Right cardiac atrium (tissue), 5 donors: Measurements from ENCODE around the gene POU2F1. TPM values are rescaled to one million over a fixed set of nuclear protein-coding genes. Genes with fewer than 3 reads are reported as not detected.

Experiments used
- ATAC-seq, 2 donors: fragments of 200-7000 bp; cut with Tn5 transposase; one replicate each; pipeline versions ENCODE4 v1.8.0 to v1.9.1; 2020; ENCODE audit warnings: moderate library complexity in 2 of 2, mild to moderate bottlenecking in 1 of 2
- DNase-seq, 3 donors: peaks; one replicate each; pipeline ENCODE4 v3.0.0-alpha.2; 2020
- H3K27ac ChIP-seq: one replicate; pipeline ENCODE4 v1.5.1; 2013; ENCODE audit warnings: mild to moderate bottlenecking, low read length, control low read depth, moderate library complexity
- H3K27me3 ChIP-seq: one replicate; pipeline ENCODE4 v1.6.1; 2013; ENCODE audit not compliant: control insufficient read depth, insufficient read depth
- H3K4me1 ChIP-seq: one replicate; pipeline ENCODE4 v1.6.1; 2013; ENCODE audit warnings: low read length; ENCODE audit not compliant: control insufficient read depth, insufficient read depth
- H3K4me3 ChIP-seq: one replicate; pipeline ENCODE4 v1.5.1; 2013; ENCODE audit warnings: low read length, control low read depth
- H3K9me3 ChIP-seq: one replicate; pipeline ENCODE4 v1.6.1; 2013; ENCODE audit warnings: low read length; ENCODE audit not compliant: control insufficient read depth
- WGBS: extraction: QIAGEN DNeasy Blood & Tissue Kit; methylation state at CpG from one replicate; pipeline ENCODE4 v1.1.7; 2013; 5-methylcytosine and 5-hydroxymethylcytosine counted together
- intact Hi-C, 4 donors: fragments of 100-400 bp; cut with DNase I; formaldehyde crosslinking; loops; one replicate each; pipeline versions ENCODE4 v1.11.0 to v1.14.0; 2022 to 2023
- polyA plus RNA-seq: library from polyadenylated mRNA; stranded (reverse); fragments of 200-250 nt; gene quantifications from one replicate; pipeline ENCODE4 v1.2.3, GENCODE V29; 2013
- total RNA-seq, 4 donors: library from RNA; stranded (reverse); fragmentation: NEBNext Ultra II Directional; extraction: Animal tissue kit (Norgen Biotek cat#: 25700); gene quantifications; one replicate each; pipeline ENCODE4 v1.2.1, GENCODE V29; 2021
- donor health status: healthy with polysubstance abuse.
- donor health status: DM: no; HTN: yes; CAD: no.
- donor health status: DM: no; HTN: no; CAD: no.
- donor health status: DM: no; HTN: yes; CAD: no; lungs with severe emphysema.
- donor health status: DM: yes; HTN: yes; CAD: no.

Gene POU2F1
- total and polyA plus RNA-seq, 5 donors: 3.2 to 12.5 (median 9.6) TPM

DNA sequence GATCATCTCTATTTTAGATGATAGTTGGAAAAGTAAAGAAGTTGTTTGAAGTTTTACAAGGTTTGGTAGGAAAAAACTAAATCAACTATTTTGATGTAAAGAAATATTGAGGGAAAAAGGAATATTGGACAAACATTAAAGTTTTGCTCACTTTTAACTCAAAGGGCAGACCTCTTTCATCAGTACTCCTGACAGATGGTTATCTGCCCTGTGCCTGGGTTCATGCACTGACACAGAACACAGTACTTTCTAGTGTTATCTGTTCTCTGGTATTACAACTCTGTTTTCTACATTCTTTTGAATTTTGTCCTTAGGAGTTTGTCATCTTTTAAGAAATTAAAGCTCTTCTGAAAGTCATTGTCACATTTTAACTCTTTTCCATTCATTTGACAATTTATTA lies 118.7 kb downstream of the POU2F1 start:
- no peak overlapping the region for H3K27ac ChIP-seq
- H3K9me3 ChIP-seq: no peaks in the 10 kb centered on the region
- peaks cover 2% of the 10 kb centered on the region for H3K4me1 ChIP-seq
- DNase-seq (no peak), ATAC-seq (no peak)
- intact Hi-C loops: no loop called here
- no peaks in the 10 kb centered on the region for H3K27me3 ChIP-seq
- H3K4me3 ChIP-seq: no peak overlapping the region

DNA sequence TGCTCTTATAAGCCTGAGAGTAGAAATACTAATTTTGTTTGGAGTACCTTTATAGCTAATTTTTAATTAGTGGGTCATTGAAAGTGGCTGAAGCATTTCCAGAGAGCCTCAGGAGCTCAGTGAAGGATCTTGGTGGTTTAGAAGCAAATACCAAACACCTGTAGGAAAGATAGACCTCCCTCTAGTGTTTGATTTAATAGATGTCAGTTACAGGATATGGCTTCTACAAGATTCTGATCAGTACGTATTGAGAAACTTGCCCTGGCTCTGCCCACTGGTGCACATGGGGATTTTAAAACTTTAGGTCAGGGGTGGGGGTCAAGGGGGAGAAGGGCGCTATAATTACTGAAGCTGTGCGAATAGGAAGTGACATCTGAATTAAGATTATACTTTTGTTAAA lies 122.2 kb downstream of the POU2F1 start:
- no peaks in the 10 kb centered on the region for H3K9me3 ChIP-seq
- DNase-seq (no peak), ATAC-seq (no peak)
- H3K4me1 ChIP-seq: peaks cover 4% of the 10 kb centered on the region
- H3K27me3 ChIP-seq: no peaks in the 10 kb centered on the region
- no peak overlapping the region for H3K27ac ChIP-seq
- intact Hi-C loops: no loop called here
- 89% methylated on average over 3 of the region's 3 CpGs for WGBS
- no peak overlapping the region for H3K4me3 ChIP-seq

DNA sequence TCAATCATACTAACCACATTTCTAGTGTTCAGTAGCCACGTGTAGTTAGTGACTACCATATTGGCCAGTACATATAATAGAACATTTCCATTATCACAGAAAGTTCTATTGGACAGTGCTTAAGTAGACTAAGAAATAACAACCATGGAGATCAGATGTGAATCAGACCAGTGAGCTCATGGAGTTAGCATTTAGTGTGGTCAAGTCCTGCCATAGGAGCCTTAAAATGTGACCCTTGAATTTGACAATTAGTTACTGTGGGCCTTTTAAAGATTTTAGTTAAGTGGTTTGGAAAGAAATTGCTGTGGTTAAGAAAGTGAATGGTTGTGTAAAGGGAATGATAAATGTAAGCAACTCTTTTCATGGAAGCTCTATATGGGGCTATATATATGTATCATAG lies 123.4 kb downstream of the POU2F1 start:
- no peaks in the 10 kb centered on the region for H3K9me3 ChIP-seq
- WGBS: 83% methylated on average over 1 of the region's 1 CpG
- ATAC-seq (no peak), DNase-seq (no peak)
- no peak overlapping the region for H3K27ac ChIP-seq
- peaks cover 4% of the 10 kb centered on the region for H3K4me1 ChIP-seq
- H3K27me3 ChIP-seq: no peaks in the 10 kb centered on the region
- intact Hi-C loops: no loop called here
- H3K4me3 ChIP-seq: no peak overlapping the region

DNA sequence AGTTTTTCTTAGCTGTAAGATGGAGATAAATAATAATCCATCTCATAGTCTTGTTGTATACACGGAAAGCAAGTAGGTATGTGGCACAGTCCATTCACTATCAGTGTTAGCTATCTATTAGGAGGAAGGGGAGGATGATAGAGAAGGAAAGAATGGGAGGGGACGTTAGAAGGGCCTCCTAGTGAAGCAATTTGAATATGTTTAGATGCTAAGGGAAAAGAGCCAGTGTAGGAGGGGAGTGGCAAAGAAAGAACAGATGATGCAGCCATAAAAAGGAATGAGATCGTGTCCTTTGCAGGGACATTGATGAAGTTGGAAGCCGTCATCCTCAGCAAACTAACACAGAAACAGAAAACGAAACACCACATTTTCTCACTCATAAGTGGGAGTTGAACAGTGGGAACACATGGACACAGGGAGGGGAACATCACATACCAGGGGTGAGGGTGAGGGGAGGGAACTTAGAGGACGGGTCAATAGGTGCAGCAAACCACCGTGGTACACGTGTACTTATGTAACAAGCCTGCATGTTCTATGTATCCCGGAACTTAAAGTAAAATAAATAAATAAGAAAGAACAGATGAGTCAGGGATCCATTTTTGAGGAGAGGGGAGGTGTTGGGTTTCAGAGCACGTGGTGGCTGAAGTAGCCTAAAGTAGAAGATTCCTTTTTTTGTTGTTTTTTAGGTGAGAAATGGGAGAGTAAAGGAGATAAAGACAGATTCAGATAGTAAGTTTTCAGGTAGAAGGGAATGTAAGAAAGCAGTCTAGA lies 124.1 kb downstream of the POU2F1 start:
- DNase-seq (no peak), ATAC-seq (no peak)
- Histone ChIP-seq H3K4me1 (peaks cover 4% of the 10 kb centered on the region), H3K27me3 (no peaks in the 10 kb centered on the region), H3K27ac (no peak overlapping the region), H3K9me3 (no peaks in the 10 kb centered on the region), H3K4me3 (no peak overlapping the region)
- 72% methylated on average over 10 of the region's 10 CpGs for WGBS
- intact Hi-C loops: no loop called here

DNA sequence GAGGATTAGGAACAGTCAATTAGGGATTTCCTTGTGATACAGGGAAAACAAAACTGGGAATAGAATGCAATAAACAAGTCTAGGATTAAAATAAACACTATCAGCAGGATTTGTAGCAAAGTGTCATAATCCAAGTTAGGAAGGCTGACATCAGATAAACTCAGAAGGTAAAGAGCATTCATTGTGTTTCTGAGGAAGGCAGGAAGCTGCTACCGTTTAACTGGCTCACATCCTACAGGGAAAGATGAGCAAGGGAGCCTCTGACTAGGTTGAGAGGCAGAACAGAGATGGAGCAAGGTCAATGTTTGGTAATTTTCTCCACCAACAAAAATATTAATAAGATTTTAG lies 124.7 kb downstream of the POU2F1 start:
- Histone ChIP-seq H3K4me1 (peaks cover 4% of the 10 kb centered on the region), H3K27me3 (no peaks in the 10 kb centered on the region), H3K9me3 (no peaks in the 10 kb centered on the region), H3K4me3 (no peak overlapping the region), H3K27ac (no peak overlapping the region)
- WGBS: 37% methylated on average over 1 of the region's 1 CpG
- intact Hi-C loops: no loop called here
- no peak for ATAC-seq
- no peak for DNase-seq

DNA sequence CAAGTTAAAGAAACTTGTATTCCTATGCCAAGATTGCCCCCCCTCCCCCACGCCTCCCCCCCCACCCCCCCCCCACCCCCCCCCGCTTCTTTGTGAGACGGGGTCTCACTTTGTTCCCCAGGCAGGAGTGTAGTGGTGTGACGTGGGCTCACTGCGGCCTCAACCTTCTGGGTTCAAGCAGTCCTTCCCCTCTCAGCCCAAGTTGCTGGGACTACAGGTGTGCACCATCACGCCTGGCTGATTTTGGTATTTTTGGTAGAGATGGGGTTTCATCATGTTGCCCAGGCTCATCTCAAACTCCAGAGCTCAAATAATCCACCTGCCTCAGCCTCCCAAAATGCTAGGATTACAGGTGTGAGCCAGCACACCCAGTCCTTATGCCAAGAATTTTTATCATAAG lies 136.6 kb downstream of the POU2F1 start:
- DNase-seq (no peak), ATAC-seq (no peak)
- Histone ChIP-seq H3K9me3 (no peaks in the 10 kb centered on the region), H3K4me1 (peaks cover 4% of the 10 kb centered on the region), H3K4me3 (no peak overlapping the region), H3K27ac (no peak overlapping the region), H3K27me3 (no peaks in the 10 kb centered on the region)
- intact Hi-C loops: no loop called here
- 93% methylated on average over 6 of the region's 6 CpGs for WGBS

DNA sequence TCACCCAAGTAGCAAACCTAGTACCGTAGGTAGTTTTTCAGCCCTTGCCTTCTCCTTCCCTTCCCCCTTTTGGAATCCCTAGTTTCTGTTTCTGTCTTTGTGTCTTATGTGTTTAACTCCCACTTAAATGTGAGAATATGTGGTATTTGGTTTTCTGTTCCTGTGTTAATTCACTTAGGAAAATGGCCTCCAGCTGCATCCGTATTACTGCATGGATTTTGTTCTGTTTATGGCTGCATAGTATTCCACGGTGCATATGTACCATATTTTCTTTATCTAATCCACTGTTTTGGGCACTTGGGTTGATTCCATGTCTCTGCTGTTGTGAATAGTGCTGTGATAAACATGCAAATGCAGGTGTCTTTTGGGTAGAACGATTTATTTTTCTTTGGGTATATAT lies 138.6 kb downstream of the POU2F1 start:
- no peaks in the 10 kb centered on the region for H3K9me3 ChIP-seq
- 96% methylated on average over 4 of the region's 4 CpGs for WGBS
- no peak for ATAC-seq
- peaks cover 8% of the 10 kb centered on the region for H3K4me1 ChIP-seq
- no peaks in the 10 kb centered on the region for H3K27me3 ChIP-seq
- no peak for DNase-seq
- no peak overlapping the region for H3K27ac ChIP-seq
- H3K4me3 ChIP-seq: no peak overlapping the region
- intact Hi-C loops: no loop called here

DNA sequence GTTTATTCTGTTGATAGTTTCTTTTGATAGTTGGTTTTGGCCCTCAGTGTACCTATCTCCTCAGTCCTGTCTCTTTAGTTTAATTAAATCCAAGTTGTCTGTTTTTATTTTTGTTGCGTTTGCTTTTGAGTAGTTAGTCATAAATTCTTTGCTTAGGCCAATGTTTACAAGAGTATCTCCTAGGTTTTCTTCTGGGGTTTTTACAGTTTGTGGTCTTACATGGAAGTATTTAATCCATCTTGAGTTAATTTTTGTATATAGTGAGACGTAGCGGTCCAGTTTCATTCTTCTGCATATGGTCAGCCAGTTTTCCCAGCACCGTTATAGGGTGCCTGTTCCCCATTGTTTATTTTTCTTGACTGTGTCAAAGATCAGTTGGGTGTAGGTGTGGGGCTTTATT lies 139.4 kb downstream of the POU2F1 start:
- DNase-seq (no peak), ATAC-seq (no peak)
- Histone ChIP-seq H3K27ac (no peak overlapping the region), H3K27me3 (no peaks in the 10 kb centered on the region), H3K4me3 (no peak overlapping the region), H3K4me1 (peaks cover 9% of the 10 kb centered on the region), H3K9me3 (no peaks in the 10 kb centered on the region)
- intact Hi-C loops: no loop called here
- 91% methylated on average over 4 of the region's 4 CpGs for WGBS

DNA sequence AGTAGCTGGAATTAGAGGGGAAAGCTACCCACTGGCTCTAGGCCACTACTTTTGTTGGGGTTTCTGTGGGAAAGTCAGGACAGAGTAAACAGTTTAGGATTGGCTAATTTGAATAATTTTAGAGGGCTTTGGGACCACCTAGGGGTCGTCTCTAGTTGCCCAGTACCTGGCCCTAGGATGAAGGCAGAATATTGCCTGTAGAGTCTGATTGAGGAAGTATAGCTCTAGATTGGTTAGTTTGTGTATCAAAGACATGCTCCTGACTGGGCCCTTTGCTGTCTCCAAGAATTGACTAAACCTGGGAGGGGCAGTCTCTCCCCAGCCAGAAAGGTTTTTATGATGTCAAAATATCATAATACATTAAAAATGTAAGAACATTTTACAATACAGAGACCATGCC lies 142.0 kb downstream of the POU2F1 start:
- ATAC-seq (no peak), DNase-seq (no peak)
- WGBS: 92% methylated on average over 1 of the region's 1 CpG
- Histone ChIP-seq H3K27ac (no peak overlapping the region), H3K9me3 (no peaks in the 10 kb centered on the region), H3K4me1 (peaks cover 7% of the 10 kb centered on the region), H3K27me3 (no peaks in the 10 kb centered on the region), H3K4me3 (no peak overlapping the region)
- intact Hi-C loops: no loop called here

DNA sequence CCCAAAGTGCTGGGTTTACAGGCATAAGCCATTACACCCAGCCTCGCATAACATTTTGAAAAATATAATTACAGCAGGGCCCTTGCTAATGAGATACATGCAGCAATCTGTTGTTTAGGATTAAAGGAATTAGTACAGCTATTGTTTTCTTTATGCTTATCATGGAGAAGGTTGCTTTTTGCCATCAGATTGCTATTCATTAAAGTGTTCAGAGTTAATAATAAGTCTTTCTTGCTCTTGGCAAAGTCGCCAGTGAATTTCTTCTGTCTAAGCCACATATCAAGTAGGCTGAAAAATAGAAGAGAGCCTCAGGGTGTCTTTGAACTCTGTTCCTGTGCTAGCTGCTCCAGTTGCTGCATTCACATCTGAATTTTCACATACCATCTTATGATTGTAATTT lies 144.1 kb downstream of the POU2F1 start:
- ATAC-seq (no peak), DNase-seq (no peak)
- H3K4me3 ChIP-seq: no peak overlapping the region
- H3K9me3 ChIP-seq: no peaks in the 10 kb centered on the region
- no peak overlapping the region for H3K27ac ChIP-seq
- intact Hi-C loops: no loop called here
- WGBS: 88% methylated on average over 2 of the region's 2 CpGs
- H3K27me3 ChIP-seq: no peaks in the 10 kb centered on the region
- H3K4me1 ChIP-seq: peaks cover 7% of the 10 kb centered on the region

DNA sequence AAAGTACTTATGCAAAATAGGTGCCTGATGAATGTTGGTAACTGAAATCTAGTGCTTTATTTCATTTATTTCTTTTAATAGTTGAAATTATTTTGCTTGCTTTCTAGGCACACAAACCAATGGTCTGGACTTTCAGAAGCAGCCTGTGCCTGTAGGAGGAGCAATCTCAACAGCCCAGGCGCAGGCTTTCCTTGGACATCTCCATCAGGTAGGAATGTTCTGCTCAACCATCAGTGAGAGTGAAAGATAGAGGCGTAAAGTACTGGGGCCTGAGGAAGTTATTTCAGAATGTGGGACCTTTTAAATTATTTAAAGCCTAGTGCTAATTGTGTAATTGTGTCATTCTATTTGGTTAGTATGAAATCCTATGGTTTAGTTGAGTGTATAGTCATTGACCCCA lies 144.7 kb downstream of the POU2F1 start:
- WGBS: 97% methylated on average over 2 of the region's 2 CpGs
- intact Hi-C loops: no loop called here
- peaks cover 7% of the 10 kb centered on the region for H3K4me1 ChIP-seq
- H3K9me3 ChIP-seq: no peaks in the 10 kb centered on the region
- no peaks in the 10 kb centered on the region for H3K27me3 ChIP-seq
- no peak overlapping the region for H3K27ac ChIP-seq
- DNase-seq (no peak), ATAC-seq (no peak)
- no peak overlapping the region for H3K4me3 ChIP-seq

DNA sequence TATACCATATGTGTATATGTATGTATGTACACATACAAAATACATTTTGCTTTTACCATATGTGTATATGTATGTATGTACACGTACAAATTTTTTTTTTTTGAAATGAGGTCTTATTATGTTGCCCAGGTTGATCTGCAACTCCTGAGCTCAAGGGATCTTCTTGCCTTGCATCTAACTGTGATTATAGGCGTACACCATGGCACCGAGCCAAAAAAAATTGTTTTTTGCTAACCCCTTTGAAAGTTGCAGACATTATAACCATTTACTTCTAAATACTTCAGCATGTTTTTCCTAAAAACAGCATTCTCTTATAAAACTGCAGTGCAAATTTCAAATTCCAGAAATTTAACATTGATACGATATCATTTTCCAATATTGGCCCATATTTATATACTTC lies 147.0 kb downstream of the POU2F1 start:
- ATAC-seq (no peak), DNase-seq (no peak)
- H3K27me3 ChIP-seq: no peaks in the 10 kb centered on the region
- no peak overlapping the region for H3K4me3 ChIP-seq
- no peaks in the 10 kb centered on the region for H3K9me3 ChIP-seq
- peaks cover 3% of the 10 kb centered on the region for H3K4me1 ChIP-seq
- WGBS: 92% methylated on average over 4 of the region's 4 CpGs
- intact Hi-C loops: no loop called here
- H3K27ac ChIP-seq: no peak overlapping the region
